K562 (cell line): ENCODE data around the gene DLGAP1. TPM values are rescaled to one million over a fixed set of nuclear protein-coding genes. Genes with fewer than 3 reads are reported as not detected.

Source experiments
- ESRRB ChIP-seq: fragments of 250-450 bp; sonication (Bioruptor Pico); IDR thresholded peaks from 2 replicates; pipeline ENCODE4 v1.5.0; 2020; ENCODE audit warnings: mild to moderate bottlenecking, moderate library complexity, borderline replicate concordance
- HIVEP1 ChIP-seq: fragments of 250-450 bp; sonication (Bioruptor Pico); IDR thresholded peaks from 2 replicates; pipeline ENCODE4 v1.4.0; 2020; ENCODE audit warnings: mild to moderate bottlenecking
- IRF2 ChIP-seq: sonication (generic); formaldehyde crosslinking; IDR thresholded peaks from 2 replicates; pipeline ENCODE4 v1.8.1; 2022; ENCODE audit warnings: mild to moderate bottlenecking, missing genetic modification reagents
- KAT7 ChIP-seq: sonication (generic); formaldehyde crosslinking; IDR thresholded peaks from 2 replicates; pipeline ENCODE4 v1.8.0; 2022; ENCODE audit warnings: missing genetic modification reagents, mild to moderate bottlenecking, borderline replicate concordance
- MAZ ChIP-seq, 2 experiments: fragments of 450-650 bp in 1 of 2; sonication (generic) in 1 of 2; formaldehyde crosslinking; IDR thresholded peaks in 1 of 2; conservative IDR thresholded peaks in 1 of 2; 2 replicates each; pipeline versions ENCODE4 v1.4.0 to v1.5.0; 2020; ENCODE audit warnings: mild to moderate bottlenecking in 1 of 2, missing genetic modification reagents in 1 of 2
- MED1 ChIP-seq: sonication (generic); formaldehyde crosslinking; IDR thresholded peaks from 2 replicates; pipeline ENCODE4 v1.8.1; 2023; ENCODE audit warnings: missing genetic modification reagents, borderline replicate concordance
- NELFE ChIP-seq: IDR thresholded peaks from 2 replicates; pipeline ENCODE4 v1.6.1; 2011; ENCODE audit warnings: mild to moderate bottlenecking; ENCODE audit not compliant: insufficient read depth, insufficient read length
- NR2C2 ChIP-seq, 2 experiments: fragments of 200-800 bp in 1 of 2; sonication (Bioruptor generic) in 1 of 2; sonication (generic) in 1 of 2; formaldehyde crosslinking in 1 of 2; IDR thresholded peaks; 2 replicates each; pipeline versions ENCODE4 v1.6.1 to v1.8.0; 2016 to 2022; ENCODE audit warnings: mild to moderate bottlenecking in 1 of 2, missing compliant biosample characterization in 1 of 2, missing genetic modification characterization in 1 of 2, missing genetic modification reagents in 1 of 2
- RUNX1 ChIP-seq: sonication (generic); IDR thresholded peaks from 2 replicates; pipeline ENCODE4 v1.6.1; 2016; ENCODE audit warnings: antibody characterized with exemption, low read depth
- TAF15 ChIP-seq: fragments of 200-400 bp; formaldehyde crosslinking; IDR thresholded peaks from 2 replicates; pipeline ENCODE4 v1.6.1; 2017; ENCODE audit warnings: mild to moderate bottlenecking, low read depth, low read length, moderate library complexity
- U2AF2 ChIP-seq: fragments of 200-400 bp; formaldehyde crosslinking; optimal IDR thresholded peaks from 2 replicates; pipeline ENCODE3; 2017; ENCODE audit warnings: low read depth, mild to moderate bottlenecking, low read length
- ZFPM2 ChIP-seq: fragments of 250-450 bp; sonication (Bioruptor Pico); IDR thresholded peaks from 2 replicates; pipeline ENCODE4 v1.5.1; 2022; ENCODE audit warnings: mild to moderate bottlenecking
- ZNF274 ChIP-seq: IDR thresholded peaks from 2 replicates; pipeline ENCODE4 v1.6.1; 2011; ENCODE audit warnings: low read depth, mild to moderate bottlenecking, low read length, moderate library complexity, borderline replicate concordance
- ZNF445 ChIP-seq: fragments of 250-450 bp; sonication (Bioruptor Pico); IDR thresholded peaks from 2 replicates; pipeline ENCODE4 v1.4.0; 2020; ENCODE audit warnings: low read depth, mild to moderate bottlenecking, moderate library complexity
- ZNF830 ChIP-seq: fragments of 250-450 bp; sonication (Bioruptor Pico); IDR thresholded peaks from 2 replicates; pipeline ENCODE4 v1.5.0; 2021; ENCODE audit warnings: mild to moderate bottlenecking
- polyA plus RNA-seq, 8 experiments: library from polyadenylated mRNA; depleted of rRNA in 4 of 8; stranded (reverse) in 5 of 8; unstranded in 3 of 8; fragments of >200 nt; fragmentation: Nextera tagmentation in 2 of 8; fragmentation: Illumina TruSeq in 1 of 8; extraction: Ambion mirVana in 2 of 8; extraction: Trizol in 1 of 8; gene quantifications; 2 replicates each; pipeline versions ENCODE4 v1.2.1 to v1.2.3, GENCODE V29; 2011 to 2014; ENCODE audit warnings: inconsistent platforms in 1 of 8, missing spikeins in 1 of 8
- total RNA-seq, 7 experiments: library from RNA; depleted of rRNA in 6 of 7; stranded (reverse); fragments of >200 nt in 6 of 7; fragmentation: Illumina TruSeq in 2 of 7; extraction: Trizol in 2 of 7; gene quantifications; 2 replicates each; pipeline versions ENCODE4 v1.2.1 to v1.2.3, GENCODE V29; 2011 to 2021; ENCODE audit warnings: low replicate concordance in 1 of 7
- TF ChIP-seq, protein P1 (sequence below): fragments of 200-800 bp; sonication (Bioruptor generic); IDR thresholded peaks from 2 replicates; pipeline ENCODE4 v1.6.1; 2016; ENCODE audit warnings: missing genetic modification characterization, missing compliant biosample characterization
- TF ChIP-seq, protein P2 (sequence below): fragments of 450-650 bp; formaldehyde crosslinking; IDR thresholded peaks from 2 replicates; pipeline ENCODE4 v1.4.0; 2020; ENCODE audit warnings: mild to moderate bottlenecking
- TF ChIP-seq, protein P3 (sequence below): fragments of 250-450 bp; sonication (Bioruptor Pico); IDR thresholded peaks from 2 replicates; pipeline ENCODE4 v1.8.0; 2022; ENCODE audit warnings: inconsistent platforms, mild to moderate bottlenecking, moderate library complexity, borderline replicate concordance
- TF ChIP-seq, protein P4 (sequence below): sonication (generic); IDR thresholded peaks from 2 replicates; pipeline ENCODE4 v1.6.1; 2016

The DLGAP1 gene
- total and polyA plus RNA-seq, 9 of the 15 experiments (the other 6 are each of a cell fraction or from before 2014, with no cell fraction given): 0.04 to 0.22 (median 0.08) TPM

DNA sequence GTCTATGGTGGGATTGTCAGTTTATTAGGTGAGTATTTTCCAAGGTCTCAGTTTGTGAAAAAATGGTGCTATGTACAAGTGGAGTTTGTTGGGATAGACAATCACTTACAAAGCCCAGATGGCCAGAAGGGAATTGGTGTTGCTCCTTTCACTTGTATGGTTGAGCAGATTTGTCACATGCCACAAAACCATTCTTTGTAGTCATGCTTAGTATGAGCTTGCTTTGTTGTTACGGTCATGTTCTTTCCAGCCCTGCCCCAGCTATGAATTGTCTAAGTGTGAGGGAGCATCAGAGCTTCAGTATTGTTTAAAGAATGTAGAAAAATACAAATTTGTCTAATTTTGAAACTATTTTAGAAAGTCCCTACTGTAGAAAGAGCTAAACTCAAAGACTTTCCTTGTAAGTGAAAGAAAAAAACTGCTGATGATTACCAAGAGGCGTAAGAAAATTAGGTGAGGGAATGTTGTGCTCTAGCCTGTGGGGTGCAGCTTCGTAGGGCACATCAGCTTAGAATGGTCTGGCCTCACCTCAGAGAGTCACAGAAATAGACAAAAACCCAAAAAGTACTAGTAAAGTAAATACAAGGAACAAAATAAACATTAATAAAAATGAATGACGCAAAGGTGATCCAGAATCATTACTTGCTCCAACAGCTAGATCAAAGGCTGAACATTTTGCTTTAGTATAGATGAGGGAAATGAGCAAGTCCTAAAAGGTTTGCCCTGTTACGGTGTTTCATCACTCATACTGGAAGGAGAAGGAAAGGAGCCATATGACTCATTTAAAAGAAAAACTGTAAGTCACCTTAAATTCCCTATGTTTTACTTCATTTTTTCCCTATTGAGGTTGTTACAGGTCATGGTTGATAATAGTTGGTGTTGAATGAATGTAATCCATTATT is 995.9 kb downstream of the DLGAP1 start (continued):
- TF ChIP-seq, protein P1, sequence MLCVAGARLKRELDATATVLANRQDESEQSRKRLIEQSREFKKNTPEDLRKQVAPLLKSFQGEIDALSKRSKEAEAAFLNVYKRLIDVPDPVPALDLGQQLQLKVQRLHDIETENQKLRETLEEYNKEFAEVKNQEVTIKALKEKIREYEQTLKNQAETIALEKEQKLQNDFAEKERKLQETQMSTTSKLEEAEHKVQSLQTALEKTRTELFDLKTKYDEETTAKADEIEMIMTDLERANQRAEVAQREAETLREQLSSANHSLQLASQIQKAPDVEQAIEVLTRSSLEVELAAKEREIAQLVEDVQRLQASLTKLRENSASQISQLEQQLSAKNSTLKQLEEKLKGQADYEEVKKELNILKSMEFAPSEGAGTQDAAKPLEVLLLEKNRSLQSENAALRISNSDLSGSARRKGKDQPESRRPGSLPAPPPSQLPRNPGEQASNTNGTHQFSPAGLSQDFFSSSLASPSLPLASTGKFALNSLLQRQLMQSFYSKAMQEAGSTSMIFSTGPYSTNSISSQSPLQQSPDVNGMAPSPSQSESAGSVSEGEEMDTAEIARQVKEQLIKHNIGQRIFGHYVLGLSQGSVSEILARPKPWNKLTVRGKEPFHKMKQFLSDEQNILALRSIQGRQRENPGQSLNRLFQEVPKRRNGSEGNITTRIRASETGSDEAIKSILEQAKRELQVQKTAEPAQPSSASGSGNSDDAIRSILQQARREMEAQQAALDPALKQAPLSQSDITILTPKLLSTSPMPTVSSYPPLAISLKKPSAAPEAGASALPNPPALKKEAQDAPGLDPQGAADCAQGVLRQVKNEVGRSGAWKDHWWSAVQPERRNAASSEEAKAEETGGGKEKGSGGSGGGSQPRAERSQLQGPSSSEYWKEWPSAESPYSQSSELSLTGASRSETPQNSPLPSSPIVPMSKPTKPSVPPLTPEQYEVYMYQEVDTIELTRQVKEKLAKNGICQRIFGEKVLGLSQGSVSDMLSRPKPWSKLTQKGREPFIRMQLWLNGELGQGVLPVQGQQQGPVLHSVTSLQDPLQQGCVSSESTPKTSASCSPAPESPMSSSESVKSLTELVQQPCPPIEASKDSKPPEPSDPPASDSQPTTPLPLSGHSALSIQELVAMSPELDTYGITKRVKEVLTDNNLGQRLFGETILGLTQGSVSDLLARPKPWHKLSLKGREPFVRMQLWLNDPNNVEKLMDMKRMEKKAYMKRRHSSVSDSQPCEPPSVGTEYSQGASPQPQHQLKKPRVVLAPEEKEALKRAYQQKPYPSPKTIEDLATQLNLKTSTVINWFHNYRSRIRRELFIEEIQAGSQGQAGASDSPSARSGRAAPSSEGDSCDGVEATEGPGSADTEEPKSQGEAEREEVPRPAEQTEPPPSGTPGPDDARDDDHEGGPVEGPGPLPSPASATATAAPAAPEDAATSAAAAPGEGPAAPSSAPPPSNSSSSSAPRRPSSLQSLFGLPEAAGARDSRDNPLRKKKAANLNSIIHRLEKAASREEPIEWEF (CRISPR knock-in tag): no peak
- TF ChIP-seq TAF15 (no peak), KAT7 (no peak), U2AF2 (no peak), RUNX1 (no peak), ZNF274 (no peak), HIVEP1 (no peak), ZFPM2 (no peak), IRF2 (no peak), ZNF830 (CRISPR knock-in tag) (no peak), ZNF445 (CRISPR knock-in tag) (no peak), NELFE (no peak), MAZ (CRISPR knock-in tag; conservative IDR thresholded peaks at IDR 0.05 in 1 of 2, IDR thresholded peaks at IDR 0.05 in 1 of 2) (no peak), NR2C2 (CRISPR knock-in tag; IDR thresholded peaks at IDR 0.05) (no peak), NR2C2 (tag; IDR thresholded peaks at IDR 0.05) (no peak), MED1 (CRISPR knock-in tag) (no peak), ESRRB (CRISPR knock-in tag) (no peak)
- TF ChIP-seq, protein P2, sequence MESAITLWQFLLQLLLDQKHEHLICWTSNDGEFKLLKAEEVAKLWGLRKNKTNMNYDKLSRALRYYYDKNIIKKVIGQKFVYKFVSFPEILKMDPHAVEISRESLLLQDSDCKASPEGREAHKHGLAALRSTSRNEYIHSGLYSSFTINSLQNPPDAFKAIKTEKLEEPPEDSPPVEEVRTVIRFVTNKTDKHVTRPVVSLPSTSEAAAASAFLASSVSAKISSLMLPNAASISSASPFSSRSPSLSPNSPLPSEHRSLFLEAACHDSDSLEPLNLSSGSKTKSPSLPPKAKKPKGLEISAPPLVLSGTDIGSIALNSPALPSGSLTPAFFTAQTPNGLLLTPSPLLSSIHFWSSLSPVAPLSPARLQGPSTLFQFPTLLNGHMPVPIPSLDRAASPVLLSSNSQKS (CRISPR knock-in tag): no peak
- TF ChIP-seq, protein P3, sequence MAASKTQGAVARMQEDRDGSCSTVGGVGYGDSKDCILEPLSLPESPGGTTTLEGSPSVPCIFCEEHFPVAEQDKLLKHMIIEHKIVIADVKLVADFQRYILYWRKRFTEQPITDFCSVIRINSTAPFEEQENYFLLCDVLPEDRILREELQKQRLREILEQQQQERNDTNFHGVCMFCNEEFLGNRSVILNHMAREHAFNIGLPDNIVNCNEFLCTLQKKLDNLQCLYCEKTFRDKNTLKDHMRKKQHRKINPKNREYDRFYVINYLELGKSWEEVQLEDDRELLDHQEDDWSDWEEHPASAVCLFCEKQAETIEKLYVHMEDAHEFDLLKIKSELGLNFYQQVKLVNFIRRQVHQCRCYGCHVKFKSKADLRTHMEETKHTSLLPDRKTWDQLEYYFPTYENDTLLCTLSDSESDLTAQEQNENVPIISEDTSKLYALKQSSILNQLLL (CRISPR knock-in tag): no peak
- TF ChIP-seq, protein P4, sequence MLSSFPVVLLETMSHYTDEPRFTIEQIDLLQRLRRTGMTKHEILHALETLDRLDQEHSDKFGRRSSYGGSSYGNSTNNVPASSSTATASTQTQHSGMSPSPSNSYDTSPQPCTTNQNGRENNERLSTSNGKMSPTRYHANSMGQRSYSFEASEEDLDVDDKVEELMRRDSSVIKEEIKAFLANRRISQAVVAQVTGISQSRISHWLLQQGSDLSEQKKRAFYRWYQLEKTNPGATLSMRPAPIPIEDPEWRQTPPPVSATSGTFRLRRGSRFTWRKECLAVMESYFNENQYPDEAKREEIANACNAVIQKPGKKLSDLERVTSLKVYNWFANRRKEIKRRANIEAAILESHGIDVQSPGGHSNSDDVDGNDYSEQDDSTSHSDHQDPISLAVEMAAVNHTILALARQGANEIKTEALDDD: no peak
